GM19452 (cell line): ENCODE data around the gene RNU5D-1.
"Not testable (repeated sequence)": the region's sequence is repeated elsewhere in the genome, so short reads cannot be mapped to it uniquely, and the experiment has no call there.

Source experiments
- ATAC-seq: cut with Tn5 transposase; IDR thresholded peaks from one replicate; pipeline ENCODE4 v1.9.1; 2021; ENCODE audit not compliant: unreplicated experiment

RNU5D-1 gene

DNA sequence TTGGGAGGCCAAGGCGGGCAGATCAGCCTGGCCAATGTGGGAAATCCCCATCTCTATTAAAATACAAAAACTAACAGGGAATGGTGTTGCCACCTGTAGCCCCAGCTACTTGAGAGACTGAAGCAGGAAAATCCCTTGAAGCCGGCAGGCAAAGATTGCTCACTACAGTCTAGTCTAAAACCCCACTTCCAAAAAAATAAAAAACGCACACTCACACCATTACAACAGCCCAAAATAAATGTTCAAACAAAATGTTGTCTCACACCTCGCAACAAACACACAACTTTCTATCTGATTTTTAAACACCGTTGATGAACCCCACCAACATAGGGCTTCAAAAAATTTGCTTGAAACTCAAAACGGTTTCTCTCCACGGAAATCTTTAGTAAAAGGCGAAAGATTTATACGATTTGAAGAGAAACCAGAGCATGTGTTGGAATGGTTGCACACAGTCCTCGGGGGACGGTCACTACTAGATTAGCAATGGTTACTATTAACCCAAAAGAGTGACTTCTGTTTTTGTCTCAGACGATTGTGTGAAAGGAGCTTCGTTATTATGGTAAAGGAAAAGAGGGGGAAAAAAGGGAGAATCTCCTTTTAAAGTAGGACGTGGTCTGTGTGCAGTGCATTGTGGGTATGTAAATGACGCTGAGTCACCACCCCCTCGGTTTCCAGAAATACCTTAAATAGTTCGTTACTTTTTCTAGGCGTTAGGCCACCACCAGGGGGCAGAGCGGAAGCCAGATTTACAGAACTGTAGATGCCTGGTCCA, at the start of gene RNU5D-1:
RNU5D-1 (minus strand) TSS at position 430 of the 772 bp plus-strand sequence.
- ATAC-seq, result peak; percentile 72

DNA sequence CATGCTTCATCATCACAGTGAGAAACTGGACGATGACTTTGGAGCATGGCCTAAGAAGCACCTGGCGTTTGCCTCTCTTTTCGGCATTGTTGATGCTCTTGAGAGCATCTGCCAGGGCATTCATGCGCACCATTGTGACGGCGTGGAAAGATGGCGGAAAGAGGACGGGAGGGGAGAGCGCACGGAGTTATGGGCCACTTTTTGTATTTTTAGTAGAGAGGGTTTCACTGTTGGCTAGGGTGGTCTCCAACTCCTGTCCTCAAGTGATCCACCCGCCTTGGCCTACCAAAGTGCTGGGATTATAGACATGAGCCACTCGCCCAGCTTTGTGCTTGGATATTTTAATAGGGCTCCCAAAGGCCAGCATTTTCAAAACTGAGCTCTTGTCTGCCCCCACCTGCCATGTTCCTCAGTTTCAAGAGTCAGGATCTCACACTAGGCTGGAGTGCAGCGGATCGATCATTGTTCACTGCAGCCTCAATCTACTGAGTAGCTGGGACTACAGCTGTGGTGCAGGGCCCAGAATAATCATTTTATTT, 49.7 kb upstream of the RNU5D-1 start:
- no peak for ATAC-seq

DNA sequence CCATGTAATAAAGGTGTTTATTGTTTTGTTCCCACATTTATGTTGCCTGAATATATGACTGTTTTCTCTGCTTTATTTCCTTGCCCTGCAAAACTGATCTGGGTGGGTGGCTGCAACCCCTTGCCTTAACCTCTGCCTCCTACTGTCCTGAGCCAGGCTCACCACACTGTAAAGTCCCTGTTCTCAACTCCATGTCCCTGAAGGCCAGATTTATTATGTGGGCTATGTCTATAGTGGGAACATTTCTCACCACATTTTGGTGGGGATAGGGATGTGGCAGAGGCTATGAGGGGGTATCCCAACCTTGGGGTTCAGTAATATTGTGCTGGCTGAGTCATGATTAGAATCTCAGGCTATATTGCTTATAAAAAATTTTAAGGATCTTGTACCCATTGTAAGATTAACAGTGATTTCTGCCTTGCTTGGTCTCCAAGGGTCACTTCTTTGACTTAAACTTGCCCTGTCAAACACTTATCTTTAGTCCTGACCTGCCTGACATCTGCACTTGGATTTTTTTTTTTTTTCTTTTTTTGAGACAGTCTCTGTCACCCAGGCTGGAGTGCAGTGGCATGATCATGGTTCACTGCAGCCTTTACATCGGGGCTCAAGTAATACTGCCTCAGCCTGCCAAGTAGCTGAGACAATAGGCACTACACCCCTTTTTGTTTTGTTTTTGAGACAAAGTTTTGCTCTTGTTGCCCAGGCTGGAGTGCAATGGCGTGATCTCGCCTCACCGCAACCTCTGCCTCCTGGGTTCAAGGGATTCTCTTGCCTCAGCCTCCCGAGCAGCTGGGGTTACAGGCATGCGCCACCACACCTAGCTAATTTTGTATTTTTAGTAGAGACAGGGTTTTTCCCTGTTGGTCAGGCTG, 48.0 kb upstream of the RNU5D-1 start:
- no peak for ATAC-seq

DNA sequence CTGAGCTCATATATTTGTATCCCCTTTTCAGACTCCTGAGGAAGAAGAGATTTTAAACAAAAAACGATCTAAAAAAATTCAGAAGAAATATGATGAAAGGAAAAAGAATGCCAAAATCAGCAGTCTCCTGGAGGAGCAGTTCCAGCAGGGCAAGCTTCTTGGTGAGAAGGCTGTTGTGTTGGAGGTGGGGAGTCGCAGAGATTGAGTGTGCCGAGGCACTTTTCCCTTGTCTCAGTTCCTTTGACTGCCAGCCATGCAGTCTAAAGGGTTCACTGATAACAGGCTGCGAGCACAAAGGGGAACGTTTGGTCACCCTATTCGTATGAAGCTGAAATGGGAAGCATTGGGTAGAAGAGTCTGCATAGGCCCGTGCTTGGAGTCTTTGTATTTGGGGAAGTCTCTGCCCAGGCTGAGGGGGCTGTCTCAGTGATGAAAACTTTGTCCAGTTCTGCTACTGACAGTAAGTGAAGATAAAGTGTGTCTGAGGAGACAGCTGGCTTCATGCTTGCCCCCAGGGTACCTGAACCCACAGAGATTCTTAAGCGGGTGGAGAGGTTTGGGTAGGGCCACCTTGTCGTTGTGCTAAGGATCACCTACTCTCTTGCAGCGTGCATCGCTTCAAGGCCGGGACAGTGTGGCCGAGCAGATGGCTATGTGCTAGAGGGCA, 47.1 kb upstream of the RNU5D-1 start:
- ATAC-seq, result no peak

GRCh38 chr1:44777547-44777946, 46.6 kb upstream of the RNU5D-1 start:
- no peak for ATAC-seq

DNA sequence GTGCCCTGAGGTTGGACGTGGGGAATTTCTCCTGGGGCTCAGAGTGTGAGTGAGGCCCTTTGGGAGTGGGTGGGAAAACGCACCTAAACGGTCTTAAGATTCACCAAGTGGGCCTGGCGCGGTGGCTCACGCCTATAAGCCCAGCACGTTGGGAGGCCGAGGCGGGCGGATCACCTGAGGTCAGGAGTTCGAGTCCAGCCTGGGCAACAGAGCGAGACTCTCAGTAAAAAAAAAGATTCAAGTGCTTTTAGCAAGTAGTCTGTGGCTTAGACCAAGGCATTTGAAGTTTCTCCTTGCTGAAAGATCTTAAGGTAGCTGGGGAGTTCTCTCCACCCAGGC, 45.7 kb upstream of the RNU5D-1 start:
- ATAC-seq, result no peak

GRCh38 chr1:44775930-44776729, 45.2 kb upstream of the RNU5D-1 start:
- peak; percentile 11 for ATAC-seq

- peak; percentile 71 for ATAC-seq
These were observed 44.3 kb upstream of the RNU5D-1 start, which contains the start of gene RPS8 for GRCh38 chr1:44775078-44775929. RPS8 (plus strand) TSS chr1:44775540; CDS start chr1:44775597, 57 bp downstream.

DNA sequence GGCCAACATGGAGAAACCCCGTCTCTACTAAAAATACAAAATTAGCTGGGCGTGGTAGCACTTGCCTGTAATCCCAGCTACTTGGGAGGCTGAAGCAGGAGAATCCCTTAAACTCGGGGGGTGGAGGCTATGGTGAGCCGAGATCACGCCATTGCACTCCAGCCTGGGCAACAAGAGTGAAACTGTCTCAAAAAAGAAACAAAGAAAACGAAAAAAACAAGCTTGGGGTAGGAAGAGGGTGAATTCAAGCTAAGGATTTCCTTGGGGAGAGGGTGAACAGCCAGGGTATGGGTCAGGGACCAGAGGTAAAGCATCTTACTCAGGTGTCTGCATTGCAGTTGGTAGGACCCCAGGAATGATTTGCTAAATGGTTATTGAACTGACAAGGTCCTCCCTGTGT, 35.5 kb upstream of the RNU5D-1 start:
- ATAC-seq, result not testable (repeated sequence)

DNA sequence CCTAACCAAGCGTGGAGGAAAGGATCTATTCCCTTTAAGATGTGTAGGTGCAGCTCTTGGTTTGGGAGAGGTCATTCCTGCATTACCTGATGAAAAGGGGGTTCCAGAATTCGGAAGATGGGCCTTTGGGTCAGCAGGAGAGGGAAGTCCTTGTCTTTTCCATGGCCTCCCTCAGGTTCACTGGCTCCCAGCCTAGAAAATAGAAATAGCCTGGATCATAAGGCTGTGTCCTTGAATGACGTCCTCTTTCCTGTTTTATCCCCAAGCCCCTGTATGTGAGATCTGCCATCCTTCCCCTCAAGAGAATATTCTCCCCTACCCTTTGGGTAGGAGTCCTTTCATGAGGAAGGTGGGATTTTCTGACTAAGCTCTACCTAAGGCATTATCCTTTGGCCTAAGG, 29.9 kb upstream of the RNU5D-1 start:
- ATAC-seq, result no peak

DNA sequence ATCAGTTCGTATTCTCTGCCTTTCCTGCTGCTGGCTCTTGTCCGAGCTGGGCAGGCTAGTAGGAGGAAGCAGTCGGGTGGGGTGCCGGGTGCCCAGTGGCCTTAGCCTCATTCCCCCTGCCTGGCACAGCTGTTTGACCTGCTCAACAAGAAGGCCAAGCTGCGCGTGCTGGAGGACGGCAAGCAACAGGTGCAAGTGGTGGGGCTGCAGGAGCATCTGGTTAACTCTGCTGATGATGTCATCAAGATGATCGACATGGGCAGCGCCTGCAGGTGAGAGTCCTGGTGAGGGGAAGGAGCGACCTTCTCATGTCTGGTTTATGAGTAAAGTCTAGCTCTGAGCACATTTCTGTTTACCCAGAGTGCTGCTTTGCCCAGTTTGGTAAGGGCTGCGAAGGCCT, 28.1 kb upstream of the RNU5D-1 start:
- ATAC-seq, result no peak

DNA sequence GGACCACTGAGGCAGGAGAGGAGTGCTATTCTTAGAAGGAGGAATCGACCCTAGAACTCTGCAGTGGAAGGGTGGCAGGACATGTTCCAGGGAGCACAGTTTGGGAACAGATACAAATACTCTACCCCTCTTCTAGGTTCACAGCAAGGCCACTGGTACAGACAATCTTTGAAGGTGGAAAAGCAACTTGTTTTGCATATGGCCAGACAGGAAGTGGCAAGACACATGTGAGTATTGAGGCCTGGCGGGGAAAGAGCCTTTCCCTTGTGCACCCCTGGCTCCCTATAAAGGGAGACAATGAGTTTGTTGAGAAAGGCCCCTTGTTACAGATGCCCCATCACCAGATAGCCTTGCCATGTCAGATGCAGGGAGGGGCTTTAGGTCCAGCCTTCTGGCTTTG, 26.4 kb upstream of the RNU5D-1 start:
- no peak for ATAC-seq

GRCh38 chr1:44747878-44748277, 16.9 kb upstream of the RNU5D-1 start:
- no peak for ATAC-seq

DNA sequence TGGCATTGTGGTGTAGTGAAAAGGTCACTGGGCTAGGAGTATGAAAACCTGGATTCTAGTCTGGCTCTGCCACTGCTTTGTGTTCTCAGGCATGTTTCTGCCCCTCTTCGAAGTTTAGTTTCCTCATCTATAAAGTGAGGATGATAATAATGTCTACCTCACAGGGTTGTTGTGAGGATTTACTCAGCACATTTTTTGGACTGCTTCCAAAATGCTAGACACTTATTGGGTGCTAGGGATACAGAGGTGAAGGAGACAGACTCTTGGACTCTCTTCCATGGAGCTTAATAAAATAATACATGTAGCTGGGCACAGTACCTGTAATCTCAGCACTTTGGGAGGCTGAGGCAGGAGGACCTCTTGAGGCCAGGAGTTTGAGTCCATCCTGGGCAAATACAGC, 12.2 kb upstream of the RNU5D-1 start:
- ATAC-seq, result no peak

DNA sequence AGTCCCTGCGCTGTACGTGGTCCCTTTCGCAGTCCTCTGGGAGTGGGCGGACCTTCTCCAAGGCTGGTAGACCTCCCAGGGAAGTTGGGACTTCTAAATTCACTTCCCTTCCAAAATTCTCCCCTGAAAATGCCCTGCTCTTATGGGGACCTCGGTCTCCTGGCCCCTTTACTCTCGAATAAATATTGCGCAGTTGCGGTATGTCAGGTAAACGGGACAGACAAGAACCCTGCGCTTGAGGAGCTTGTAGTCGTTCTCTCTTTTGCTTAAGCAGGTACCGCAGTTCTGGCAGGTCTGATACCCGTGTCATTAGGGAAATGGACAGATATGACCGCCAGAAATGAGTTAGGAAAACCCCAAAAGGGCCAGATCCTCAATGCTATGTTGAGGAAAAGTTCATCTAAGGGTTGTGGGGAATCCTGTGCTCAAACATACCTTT, 9.2 kb upstream of the RNU5D-1 start:
- ATAC-seq, result peak; percentile 9

- ATAC-seq, result peak; percentile 95
These were observed 8.6 kb upstream of the RNU5D-1 start, which contains the start of gene KIF2C for GRCh38 chr1:44739307-44740178. KIF2C (plus strand) TSS chr1:44739837; CDS start chr1:44739933, 96 bp downstream.

GRCh38 chr1:44738953-44739306, 8.0 kb upstream of the RNU5D-1 start:
- ATAC-seq, result not testable (repeated sequence)

GRCh38 chr1:44735992-44736391, 5.0 kb upstream of the RNU5D-1 start:
- no peak for ATAC-seq

- ATAC-seq, result no peak
These were observed 2.8 kb upstream of the RNU5D-1 start for GRCh38 chr1:44733784-44734183.
